DMS53 (cell line): ENCODE data around the gene STYXL1.
"Not testable (repeated sequence)": the region's sequence is repeated elsewhere in the genome, so short reads cannot be mapped to it uniquely, and the experiment has no call there.

ENCODE experiments used
- DNase-seq: peaks from one replicate; lab custom pipeline; 2025; lab: John Stamatoyannopoulos, UW

The STYXL1 gene

GRCh38 chr7:76047811-76048667 lies at the start of gene STYXL1, which contains the start of gene MDH2:
STYXL1 (minus strand) TSS chr7:76048000; CDS start chr7:76030523, 17,477 bp downstream.
MDH2 (plus strand) TSS chr7:76048106; CDS start chr7:76048161, 55 bp downstream.
- DNase-seq = peak; percentile 99

- DNase-seq = no peak
Measured at GRCh38 chr7:76095908-76096307, 48.1 kb upstream of the STYXL1 start.

GRCh38 chr7:76094326-76094725 lies 46.5 kb upstream of the STYXL1 start:
- not testable (repeated sequence) for DNase-seq

- DNase-seq = not testable (repeated sequence)
Measured at GRCh38 chr7:76093531-76093930, 45.7 kb upstream of the STYXL1 start.

GRCh38 chr7:76091506-76091905 lies 43.7 kb upstream of the STYXL1 start:
- peak; percentile 25 for DNase-seq

GRCh38 chr7:76089865-76090475 lies 42.2 kb upstream of the STYXL1 start:
- DNase-seq = peak; percentile 70

GRCh38 chr7:76087362-76087791 lies 39.6 kb upstream of the STYXL1 start:
- DNase-seq = peak; percentile 73

- no peak for DNase-seq
Measured at GRCh38 chr7:76086070-76086469, 38.3 kb upstream of the STYXL1 start.

GRCh38 chr7:76084115-76084514 lies 36.3 kb upstream of the STYXL1 start:
- DNase-seq = peak; percentile 44

GRCh38 chr7:76080204-76080603 lies 32.4 kb upstream of the STYXL1 start:
- no peak for DNase-seq

GRCh38 chr7:76077435-76077834 lies 29.6 kb upstream of the STYXL1 start:
- no peak for DNase-seq

GRCh38 chr7:76076995-76077394 lies 29.2 kb upstream of the STYXL1 start:
- no peak for DNase-seq

GRCh38 chr7:76074972-76075370 lies 27.2 kb upstream of the STYXL1 start:
- DNase-seq = peak; percentile 20

GRCh38 chr7:76074306-76074971 lies 26.6 kb upstream of the STYXL1 start:
- DNase-seq = no peak

- no peak for DNase-seq
Measured at GRCh38 chr7:76073335-76073990, 25.7 kb upstream of the STYXL1 start.

GRCh38 chr7:76072243-76073148 lies 24.7 kb upstream of the STYXL1 start:
- no peak for DNase-seq

- DNase-seq = no peak
Measured at GRCh38 chr7:76071316-76072242, 23.8 kb upstream of the STYXL1 start.

- peak; percentile 72 for DNase-seq
Measured at GRCh38 chr7:76069238-76069638, 21.4 kb upstream of the STYXL1 start.

- no peak for DNase-seq
Measured at GRCh38 chr7:76066716-76067503, 19.1 kb upstream of the STYXL1 start.
